Osteocyte (in vitro differentiated cells): ENCODE data around the gene EMILIN2. TPM values are rescaled to one million over a fixed set of nuclear protein-coding genes. Genes with fewer than 3 reads are reported as not detected.
A peak's percentile ranks its signal among the peaks of the same experiment; 100 is the strongest.

Source experiments
- DNase-seq: peaks from one replicate; pipeline ENCODE4 v3.0.0; 2021; ENCODE audit warnings: mixed read lengths; ENCODE audit not compliant: unreplicated experiment; ENCODE audit errors: extremely low spot score
- H3K27ac Mint-ChIP-seq: one replicate; pipeline ENCODE4 v1.8.0; 2021; ENCODE audit warnings: mild to moderate bottlenecking, mixed read lengths; ENCODE audit not compliant: unreplicated experiment
- H3K27me3 Mint-ChIP-seq: one replicate; pipeline ENCODE4 v1.8.0; 2021; ENCODE audit warnings: mixed read lengths; ENCODE audit not compliant: unreplicated experiment
- H3K36me3 Mint-ChIP-seq: one replicate; pipeline ENCODE4 v1.8.0; 2021; ENCODE audit warnings: mixed read lengths; ENCODE audit not compliant: unreplicated experiment
- H3K4me1 Mint-ChIP-seq: one replicate; pipeline ENCODE4 v1.8.0; 2021; ENCODE audit warnings: mixed read lengths; ENCODE audit not compliant: unreplicated experiment
- H3K4me3 Mint-ChIP-seq: one replicate; pipeline ENCODE4 v1.8.0; 2021; ENCODE audit warnings: mild to moderate bottlenecking, moderate library complexity, mixed read lengths; ENCODE audit not compliant: unreplicated experiment
- H3K9me3 Mint-ChIP-seq: one replicate; pipeline ENCODE4 v1.8.0; 2021; ENCODE audit warnings: mixed read lengths; ENCODE audit not compliant: unreplicated experiment
- total RNA-seq: library from RNA; stranded (reverse); gene quantifications from 2 replicates; pipeline ENCODE4 v1.2.1, GENCODE V29; 2021
- TF ChIP-seq, protein P1 (sequence below): fragments of 200-600 bp; sonication (generic); IDR thresholded peaks from 2 replicates; pipeline ENCODE4 v1.5.0; 2021; ENCODE audit warnings: antibody characterized with exemption, mild to moderate bottlenecking, moderate library complexity

The EMILIN2 gene
- total RNA-seq, 1 donor from 2014 or later = 2.2 TPM

DNA sequence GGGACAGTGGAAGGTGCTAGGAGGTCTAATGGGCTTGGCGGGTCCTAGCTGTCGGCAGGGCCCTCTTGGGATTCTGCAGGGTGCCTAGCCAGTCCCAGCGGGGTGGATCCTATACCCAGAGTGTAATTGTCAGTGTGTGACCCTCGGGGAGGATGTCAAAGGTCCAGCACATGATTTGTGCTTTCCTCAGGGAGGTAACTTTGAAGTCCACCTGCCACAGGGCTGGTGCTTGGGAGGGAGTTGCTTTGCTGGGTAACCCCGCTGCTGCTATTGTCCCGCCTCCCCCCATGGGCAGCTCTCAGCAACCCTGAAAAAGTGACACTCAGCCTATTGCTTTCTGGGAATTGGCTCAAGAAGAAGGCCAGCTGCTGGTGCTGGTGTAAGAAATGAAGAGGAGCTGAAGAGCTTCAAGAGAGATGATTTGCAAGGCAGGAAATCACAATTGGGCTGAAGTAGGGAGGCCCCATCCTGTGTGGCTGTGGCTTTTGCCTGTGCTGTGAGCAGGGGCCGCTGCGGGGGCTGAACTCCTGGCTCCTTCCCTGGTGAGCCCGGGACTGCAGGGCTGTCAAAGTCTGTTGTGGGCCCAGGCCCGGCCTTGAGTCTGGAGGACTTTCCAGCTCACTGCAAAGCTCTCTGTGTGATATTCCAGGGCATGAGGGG, 36.4 kb downstream of the EMILIN2 start:
- H3K27ac Mint-ChIP-seq = no peak overlapping the region
- no peak overlapping the region for H3K4me3 Mint-ChIP-seq
- no peaks in the 10 kb centered on the region for H3K36me3 Mint-ChIP-seq
- peaks cover 18% of the 10 kb centered on the region for H3K4me1 Mint-ChIP-seq
- TF ChIP-seq, protein P1, sequence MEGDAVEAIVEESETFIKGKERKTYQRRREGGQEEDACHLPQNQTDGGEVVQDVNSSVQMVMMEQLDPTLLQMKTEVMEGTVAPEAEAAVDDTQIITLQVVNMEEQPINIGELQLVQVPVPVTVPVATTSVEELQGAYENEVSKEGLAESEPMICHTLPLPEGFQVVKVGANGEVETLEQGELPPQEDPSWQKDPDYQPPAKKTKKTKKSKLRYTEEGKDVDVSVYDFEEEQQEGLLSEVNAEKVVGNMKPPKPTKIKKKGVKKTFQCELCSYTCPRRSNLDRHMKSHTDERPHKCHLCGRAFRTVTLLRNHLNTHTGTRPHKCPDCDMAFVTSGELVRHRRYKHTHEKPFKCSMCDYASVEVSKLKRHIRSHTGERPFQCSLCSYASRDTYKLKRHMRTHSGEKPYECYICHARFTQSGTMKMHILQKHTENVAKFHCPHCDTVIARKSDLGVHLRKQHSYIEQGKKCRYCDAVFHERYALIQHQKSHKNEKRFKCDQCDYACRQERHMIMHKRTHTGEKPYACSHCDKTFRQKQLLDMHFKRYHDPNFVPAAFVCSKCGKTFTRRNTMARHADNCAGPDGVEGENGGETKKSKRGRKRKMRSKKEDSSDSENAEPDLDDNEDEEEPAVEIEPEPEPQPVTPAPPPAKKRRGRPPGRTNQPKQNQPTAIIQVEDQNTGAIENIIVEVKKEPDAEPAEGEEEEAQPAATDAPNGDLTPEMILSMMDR = no peak
- peak; percentile 77 for DNase-seq
- no peaks in the 10 kb centered on the region for H3K27me3 Mint-ChIP-seq
- H3K9me3 Mint-ChIP-seq = peaks cover 11% of the 10 kb centered on the region

DNA sequence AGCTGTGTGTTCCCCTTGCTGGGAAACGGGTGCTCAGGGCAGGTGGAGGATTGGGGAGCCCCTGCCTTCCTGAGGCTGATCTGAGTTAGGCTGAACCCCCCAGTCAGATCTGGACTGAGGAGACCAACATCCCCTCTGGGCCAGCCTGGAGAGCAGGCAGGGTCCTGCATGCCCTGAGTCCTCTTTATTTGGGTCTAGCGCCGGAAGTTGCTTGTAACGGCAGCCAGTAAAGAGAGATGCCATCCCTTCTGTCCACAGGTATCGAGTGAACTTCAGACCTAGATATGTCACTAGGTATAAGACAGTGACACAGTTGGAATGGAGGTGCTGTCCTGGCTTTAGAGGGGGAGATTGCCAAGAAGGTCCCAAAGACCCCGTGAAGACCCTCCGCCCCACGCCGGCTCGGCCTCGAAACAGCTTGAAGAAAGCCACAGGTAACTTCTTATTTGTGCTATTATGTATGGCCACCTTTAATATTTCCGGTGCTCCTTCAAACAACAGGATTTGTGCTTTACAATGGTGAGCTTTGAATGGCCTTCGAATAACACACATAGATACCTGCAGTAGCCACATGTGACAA, 38.0 kb downstream of the EMILIN2 start:
- TF ChIP-seq, protein P1 = no peak
- Mint-ChIP-seq H3K4me3 (no peak overlapping the region), H3K4me1 (peaks cover 18% of the 10 kb centered on the region), H3K9me3 (peaks cover 11% of the 10 kb centered on the region), H3K27ac (no peak overlapping the region), H3K27me3 (no peaks in the 10 kb centered on the region), H3K36me3 (no peaks in the 10 kb centered on the region)
- peak; percentile 71 for DNase-seq

- no peaks in the 10 kb centered on the region for H3K36me3 Mint-ChIP-seq
- H3K4me1 Mint-ChIP-seq = peaks cover 9% of the 10 kb centered on the region
- H3K27ac Mint-ChIP-seq = no peak overlapping the region
- TF ChIP-seq, protein P1 = no peak
- no peak for DNase-seq
- H3K4me3 Mint-ChIP-seq = no peak overlapping the region
- no peaks in the 10 kb centered on the region for H3K27me3 Mint-ChIP-seq
- peaks cover 16% of the 10 kb centered on the region for H3K9me3 Mint-ChIP-seq
These were observed 40.7 kb downstream of the EMILIN2 start for GRCh38 chr18:2887470-2887869.

DNA sequence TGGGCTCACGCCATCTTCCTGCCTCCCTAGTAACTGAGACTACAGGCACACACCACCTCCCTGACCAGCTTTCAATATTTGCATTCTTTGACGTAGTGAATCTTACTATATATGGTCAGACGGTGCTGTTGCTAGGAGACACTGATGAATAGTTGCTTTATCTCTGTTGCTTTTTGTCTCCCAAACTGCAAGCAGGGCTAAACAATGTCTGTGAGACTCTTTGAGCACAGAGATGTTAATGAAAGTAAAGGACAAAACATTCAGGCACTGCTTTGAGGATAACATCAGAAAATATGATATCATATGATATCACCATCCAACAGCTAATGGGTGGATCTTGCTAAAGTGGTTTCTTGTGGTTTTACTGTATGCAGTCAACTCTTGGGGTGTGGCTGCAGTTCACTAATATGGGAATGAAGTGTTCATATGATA, 43.0 kb downstream of the EMILIN2 start:
- Mint-ChIP-seq H3K4me3 (no peak overlapping the region), H3K36me3 (no peaks in the 10 kb centered on the region), H3K4me1 (peaks cover 7% of the 10 kb centered on the region), H3K27me3 (no peaks in the 10 kb centered on the region), H3K27ac (no peak overlapping the region), H3K9me3 (peaks cover 16% of the 10 kb centered on the region)
- no peak for DNase-seq
- TF ChIP-seq, protein P1 = no peak

- DNase-seq = no peak
- TF ChIP-seq, protein P1 = no peak
- Mint-ChIP-seq H3K27me3 (no peaks in the 10 kb centered on the region), H3K36me3 (no peaks in the 10 kb centered on the region), H3K4me3 (no peak overlapping the region), H3K27ac (no peak overlapping the region), H3K4me1 (peaks cover 7% of the 10 kb centered on the region), H3K9me3 (peaks cover 22% of the 10 kb centered on the region)
These were observed 43.8 kb downstream of the EMILIN2 start for GRCh38 chr18:2890606-2891005.
